ENCODE results near the gene TEAD1.

The TEAD1 gene

GRCh38 chr11:12963792-12964536, 289.7 kb downstream of the TEAD1 start:
- peak; percentile 53 for DNase-seq

DNA sequence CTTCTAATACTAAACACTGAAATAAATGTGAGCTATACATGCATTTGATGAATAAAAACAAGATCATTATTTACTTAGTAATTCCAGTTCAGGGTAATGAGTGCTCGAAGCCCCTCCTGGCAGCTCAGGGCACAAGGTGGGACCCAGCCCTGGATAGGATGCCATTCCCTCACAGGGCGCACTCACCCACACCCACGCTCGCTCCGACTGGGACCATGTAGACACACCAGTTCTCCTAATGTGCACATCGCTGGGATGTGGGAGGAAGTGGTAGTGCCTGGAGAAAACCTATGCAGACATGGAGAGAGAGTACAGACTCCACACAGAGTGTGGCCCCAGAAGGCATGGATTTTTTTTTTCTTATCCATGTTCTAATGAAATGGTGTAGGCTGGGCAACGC, 290.4 kb downstream of the TEAD1 start:
- no peak for DNase-seq

DNA sequence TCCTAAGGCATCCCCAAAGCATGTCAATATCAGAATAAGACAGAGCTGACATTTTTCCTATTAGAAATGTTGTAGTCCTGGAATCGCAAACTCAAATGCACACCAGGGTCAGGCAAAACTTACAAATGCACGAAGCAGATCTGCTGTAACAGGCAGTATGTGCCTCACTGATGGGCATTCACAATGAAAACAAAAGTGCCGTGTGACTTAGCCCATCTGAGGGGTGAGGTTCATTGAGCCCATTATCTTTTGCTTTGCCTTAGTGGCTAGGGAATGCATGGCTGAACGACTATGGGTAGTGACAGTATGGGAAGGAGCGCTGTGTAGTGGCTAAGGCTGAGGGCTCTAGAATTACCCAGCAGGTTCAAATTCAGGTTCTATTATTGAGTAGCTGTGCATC, 291.8 kb downstream of the TEAD1 start:
- DNase-seq, result no peak

DNA sequence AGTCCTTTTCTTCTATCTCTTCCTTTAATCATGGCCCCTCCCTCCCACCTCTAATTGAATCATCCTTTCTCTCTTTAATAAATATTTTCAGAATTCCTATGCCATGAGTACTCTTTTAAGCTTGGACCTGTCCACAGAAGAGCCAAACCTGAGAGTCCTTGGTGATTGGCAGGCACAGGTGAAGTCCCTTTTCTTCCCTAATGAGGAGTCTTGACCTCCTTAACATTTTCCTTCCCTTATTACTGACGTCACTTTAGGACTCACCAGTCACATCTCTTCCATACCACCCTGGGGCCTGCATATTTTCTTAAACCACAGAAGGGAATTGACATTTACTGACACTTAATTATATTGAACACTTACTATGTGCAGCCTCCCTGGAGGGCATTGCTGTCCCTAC, 293.9 kb downstream of the TEAD1 start:
- DNase-seq, result no peak

DNA sequence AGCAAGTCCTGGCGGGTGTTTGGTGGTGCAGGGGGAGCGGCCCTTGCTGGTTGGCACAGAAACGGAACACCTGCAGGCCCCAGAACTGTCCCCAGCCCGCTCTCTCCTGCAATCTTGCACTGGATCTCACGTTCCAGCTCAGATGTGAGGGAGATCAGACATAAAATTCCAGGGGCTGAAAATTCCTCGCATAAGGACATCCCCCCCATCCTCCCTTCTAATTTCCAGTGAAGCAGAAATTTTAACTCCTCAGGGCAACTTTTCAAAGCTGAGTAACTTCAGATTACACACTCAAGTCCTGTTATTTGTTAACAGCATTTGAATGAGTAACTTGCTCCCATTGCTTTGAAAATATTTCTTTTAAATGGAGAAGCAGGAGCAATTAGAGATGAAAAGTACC, 294.6 kb downstream of the TEAD1 start:
- DNase-seq, result no peak

GRCh38 chr11:12971955-12972354, 297.7 kb downstream of the TEAD1 start:
- DNase-seq, result no peak

DNA sequence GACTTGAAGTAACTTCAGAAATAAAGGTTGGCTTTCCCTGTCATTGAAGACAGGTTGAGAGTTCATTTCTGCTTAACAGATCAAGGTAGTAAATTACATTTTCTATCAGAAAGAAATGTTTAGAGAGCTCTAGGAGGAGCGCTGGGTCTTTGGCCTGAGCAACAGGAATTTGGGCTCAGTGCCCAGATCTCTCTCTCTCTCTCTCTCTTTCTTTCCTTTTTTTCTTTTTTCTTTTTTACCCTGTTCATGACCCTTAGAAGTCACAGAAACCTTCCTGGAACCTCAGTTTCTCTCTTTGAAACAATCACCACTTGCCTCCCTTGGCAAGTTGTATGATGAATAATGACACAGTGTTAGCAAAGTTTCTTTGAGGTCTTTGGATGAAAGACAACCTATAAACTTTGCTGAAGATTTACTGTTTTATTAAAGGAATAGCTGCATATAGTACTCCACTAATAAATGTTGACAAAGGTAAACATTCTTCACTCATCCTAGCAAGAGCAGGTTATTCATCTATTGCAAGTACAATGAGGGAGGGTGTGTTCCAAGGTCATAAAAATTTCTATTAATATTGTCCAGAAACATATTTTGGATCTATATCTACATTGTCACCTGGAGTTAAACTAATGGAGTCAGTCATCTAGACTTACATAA, 299.4 kb downstream of the TEAD1 start:
- DNase-seq, result no peak

GRCh38 chr11:12975195-12975594, 301.0 kb downstream of the TEAD1 start:
- no peak for DNase-seq

- DNase-seq, result peak; percentile 81
Measured at GRCh38 chr11:12979928-12980689, 305.9 kb downstream of the TEAD1 start.

DNA sequence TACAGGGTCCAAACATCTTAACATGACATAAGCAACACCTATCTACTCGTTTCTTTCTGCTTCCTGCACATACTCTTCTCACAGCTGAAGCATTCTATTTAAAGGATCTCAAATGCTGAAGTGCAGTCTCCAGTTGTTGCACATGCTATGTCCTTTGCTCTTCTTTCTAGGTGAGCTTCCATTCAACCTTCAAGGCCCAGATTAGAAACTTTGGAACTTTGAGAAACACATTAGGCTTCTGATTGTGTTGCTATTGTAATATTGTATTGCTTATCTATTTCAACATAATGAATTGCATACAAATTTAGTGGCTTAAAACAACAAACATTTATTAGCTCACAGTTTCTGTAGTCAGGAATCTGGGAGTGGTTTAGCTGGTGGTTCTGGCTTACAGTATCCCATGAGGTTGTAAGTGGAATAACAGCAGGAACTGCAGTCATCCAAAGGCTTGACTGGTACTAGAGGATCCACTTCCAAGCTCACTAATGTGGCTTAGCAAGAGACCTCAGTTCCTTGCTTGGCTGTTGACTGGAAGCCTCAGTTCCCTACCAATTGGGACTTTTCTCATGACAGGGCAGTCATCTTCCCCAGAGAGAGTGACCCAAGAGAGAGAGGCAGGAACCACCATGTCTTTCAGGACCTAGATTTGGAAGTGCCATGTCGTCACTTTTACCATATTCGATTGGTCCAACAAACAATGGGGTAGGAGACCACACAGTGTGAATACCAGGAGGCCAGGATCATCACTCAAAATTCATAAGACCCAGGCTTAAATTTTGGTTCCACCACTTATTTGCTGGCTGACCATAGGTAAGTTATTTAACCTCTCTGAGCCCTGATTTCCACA, 307.7 kb downstream of the TEAD1 start:
- no peak for DNase-seq

DNA sequence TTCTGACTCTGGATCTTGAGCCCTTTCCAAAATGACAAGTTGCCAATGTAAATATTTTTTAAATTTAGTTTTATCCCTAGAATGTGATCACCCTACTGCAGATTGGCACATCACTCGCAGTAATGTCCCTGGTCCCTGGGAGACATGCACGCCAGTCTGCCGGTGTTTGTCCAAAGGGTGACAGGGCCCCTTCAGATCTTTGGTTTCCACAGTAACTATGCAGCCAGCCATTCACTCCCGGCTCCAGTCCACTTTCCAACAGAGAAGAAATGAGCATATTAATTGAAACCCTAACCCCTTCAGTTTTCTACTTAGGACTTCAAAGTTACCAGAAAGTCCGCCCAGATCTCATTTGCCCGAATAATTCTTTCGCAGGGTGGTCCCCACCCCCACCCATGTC, 309.1 kb downstream of the TEAD1 start:
- no peak for DNase-seq

DNA sequence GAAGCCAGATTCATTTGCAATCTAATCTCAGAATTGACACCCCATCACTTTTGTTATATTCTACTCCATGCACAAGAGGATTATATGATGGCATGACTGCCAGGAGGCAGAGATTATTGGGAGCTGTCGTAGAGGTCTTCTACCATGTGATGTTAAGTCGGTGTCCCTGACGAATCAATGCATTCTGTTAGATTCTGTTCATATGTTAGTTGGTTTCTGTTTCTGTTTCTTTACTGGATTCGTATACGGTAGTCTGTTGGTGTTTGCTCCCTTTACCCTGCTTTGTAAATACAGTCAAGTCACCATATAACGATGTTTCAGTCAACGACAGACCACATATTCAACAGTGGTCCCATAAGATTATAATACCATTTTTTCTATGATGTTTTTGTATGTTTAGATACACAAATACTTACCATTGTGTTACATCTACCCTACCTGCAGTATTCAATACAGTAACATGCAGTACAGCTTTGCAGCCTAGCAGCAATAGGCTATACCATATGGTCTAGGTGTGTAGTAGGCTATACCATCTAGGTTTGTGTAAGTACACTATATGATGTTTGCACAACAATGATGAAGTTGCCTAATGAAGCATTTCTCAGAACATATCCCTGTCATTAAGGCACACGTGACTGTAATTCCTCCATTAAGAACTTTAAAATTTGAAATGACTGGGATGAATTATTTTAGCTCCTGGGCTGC, 312.1 kb downstream of the TEAD1 start:
- DNase-seq, result no peak

DNA sequence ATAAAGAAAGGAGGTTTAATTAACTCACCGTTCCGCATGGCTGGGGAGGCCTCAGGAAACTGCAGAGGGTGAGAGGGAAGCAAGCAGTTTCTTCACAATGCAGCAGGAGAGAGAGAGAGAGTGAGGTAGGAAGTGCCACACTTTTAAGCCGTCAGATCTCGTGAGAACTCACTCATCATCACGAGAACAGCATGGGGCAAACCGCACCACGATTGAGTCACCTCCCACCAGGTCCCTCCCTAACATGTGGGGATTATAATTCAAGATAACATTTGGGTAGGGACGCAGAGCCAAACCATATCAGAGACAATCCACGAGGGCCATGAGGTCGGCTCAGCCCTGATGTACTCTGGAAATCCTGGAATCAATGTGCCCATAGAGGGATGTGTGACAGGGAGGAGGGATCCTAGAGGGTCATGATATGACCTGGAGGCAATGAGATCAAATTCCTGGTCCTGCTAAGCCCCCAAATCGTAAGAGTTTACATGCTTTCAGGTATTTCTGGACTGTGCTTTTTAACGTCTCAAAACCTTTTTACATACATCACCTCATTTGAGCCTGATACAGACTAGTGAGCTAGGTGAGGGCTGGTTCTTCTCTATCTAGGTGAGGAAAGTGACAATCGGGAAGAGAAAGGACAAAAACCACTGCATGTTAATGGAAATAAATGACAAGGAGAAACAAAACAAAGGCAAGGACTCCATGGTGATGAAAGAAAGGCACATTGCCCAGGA, 315.4 kb downstream of the TEAD1 start:
- DNase-seq, result peak; percentile 48

DNA sequence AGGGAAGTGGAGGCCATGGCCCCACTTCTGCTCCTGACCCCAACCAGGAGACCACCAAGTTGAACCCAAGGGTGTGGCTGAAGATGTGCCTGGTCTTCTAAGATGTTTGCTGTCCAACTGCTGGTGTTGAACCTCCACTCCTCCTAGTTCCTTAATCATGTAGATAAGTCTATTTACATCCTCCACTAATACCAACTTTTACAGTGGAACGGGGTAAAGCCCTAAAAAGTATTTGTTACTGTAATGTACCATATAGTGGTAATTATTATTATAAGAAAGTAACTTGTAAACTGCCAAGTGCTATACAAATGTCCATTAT, 315.9 kb downstream of the TEAD1 start:
- no peak for DNase-seq

GRCh38 chr11:12991426-12991825, 317.2 kb downstream of the TEAD1 start:
- no peak for DNase-seq

- DNase-seq, result no peak
Measured at GRCh38 chr11:12993626-12994025, 319.4 kb downstream of the TEAD1 start.
